Measurements from ENCODE around the gene SCN5A.

Gene SCN5A

GRCh38 chr3:38622336-38622735 is 27.2 kb downstream of the SCN5A start:
- DNase-seq (ENCODE audit: low spot score): no peak

DNA sequence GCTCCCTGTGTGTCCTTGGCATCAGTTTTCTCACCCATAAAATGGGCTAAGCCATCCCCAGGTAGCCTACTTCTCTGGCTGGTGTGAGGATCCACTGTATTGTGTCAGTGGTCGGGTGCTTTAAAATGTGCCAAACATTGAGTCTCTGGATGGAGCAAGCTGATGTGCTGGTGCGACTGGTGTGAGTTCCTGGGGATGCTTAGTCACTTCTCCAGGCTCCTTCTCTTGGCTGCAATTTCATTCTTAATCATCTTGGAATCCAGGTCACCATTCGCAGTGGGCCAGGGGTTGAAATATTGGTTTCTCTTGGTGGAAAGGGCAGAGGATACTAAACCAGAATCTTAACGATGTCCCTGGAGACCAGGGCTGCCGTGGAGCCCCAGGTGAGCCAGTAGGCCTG is 29.3 kb downstream of the SCN5A start:
- no peak for DNase-seq (ENCODE audit: low spot score)

DNA sequence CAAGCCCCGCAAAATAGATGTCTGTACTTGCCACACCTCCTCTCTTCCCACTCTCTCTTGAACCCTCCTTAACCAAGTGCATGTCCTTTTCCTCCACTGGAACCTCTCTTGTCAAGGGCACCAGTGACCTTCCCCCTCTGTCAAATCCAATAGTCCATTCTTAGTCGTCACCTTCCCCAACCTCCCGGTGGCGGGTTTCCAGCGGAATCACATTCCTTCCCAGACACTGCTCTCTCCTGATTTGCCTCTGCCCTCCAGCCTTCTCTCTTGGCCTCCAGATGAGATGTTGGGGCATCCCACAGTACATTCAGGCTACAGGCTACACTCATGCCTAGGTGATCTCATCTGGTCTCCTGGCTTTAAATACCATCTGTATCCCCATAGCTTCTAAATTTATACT is 31.1 kb downstream of the SCN5A start:
- no peak for DNase-seq (ENCODE audit: low spot score)

GRCh38 chr3:38617586-38617985 is 31.9 kb downstream of the SCN5A start:
- no peak for DNase-seq (ENCODE audit: low spot score)

DNA sequence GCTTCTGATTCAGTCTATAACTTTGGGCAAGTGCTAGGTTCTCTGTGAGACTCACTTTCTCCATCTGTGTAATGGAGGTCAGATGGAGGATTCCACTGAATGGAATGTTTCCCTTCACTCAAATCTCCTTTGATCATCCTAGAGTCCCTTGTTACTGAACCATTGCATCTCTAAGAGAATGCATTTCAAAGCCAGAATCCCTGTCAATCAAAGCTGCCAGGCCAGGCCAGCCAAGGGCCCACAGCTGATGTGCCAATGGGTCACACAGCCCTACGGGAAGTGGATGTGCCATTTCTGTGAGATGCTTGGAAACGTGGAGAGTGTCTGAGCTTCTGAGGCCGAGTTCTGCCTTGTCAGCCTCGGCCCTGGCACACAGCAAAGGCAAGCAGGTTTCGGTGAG is 32.4 kb downstream of the SCN5A start:
- DNase-seq (ENCODE audit: low spot score): no peak

GRCh38 chr3:38616658-38617057 is 32.8 kb downstream of the SCN5A start:
- no peak for DNase-seq (ENCODE audit: low spot score)

GRCh38 chr3:38616111-38616510 is 33.4 kb downstream of the SCN5A start:
- DNase-seq (ENCODE audit: low spot score): no peak

- no peak for DNase-seq (ENCODE audit: low spot score)
Observed at GRCh38 chr3:38614651-38615352, 34.7 kb downstream of the SCN5A start.

DNA sequence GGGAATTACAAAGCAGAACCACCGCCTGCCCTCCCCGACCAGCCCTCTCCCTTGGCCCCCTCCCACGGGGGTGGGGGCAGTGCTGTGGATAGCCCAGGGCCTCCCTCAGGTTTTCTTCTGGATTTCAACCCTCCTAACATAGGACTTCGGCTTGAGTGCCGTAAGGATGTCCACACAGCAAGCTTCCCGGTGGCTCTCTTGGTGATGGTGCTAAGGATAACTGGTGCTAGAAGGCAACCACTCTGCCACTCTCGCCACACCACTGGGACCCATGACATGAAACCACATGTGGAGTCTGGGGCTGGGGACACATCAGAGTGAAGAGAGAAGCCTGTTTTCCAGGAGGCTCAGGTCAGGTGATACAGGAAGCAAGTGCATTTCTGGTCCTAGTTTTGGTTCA is 35.4 kb downstream of the SCN5A start:
- DNase-seq (ENCODE audit: low spot score): no peak

- no peak for DNase-seq (ENCODE audit: low spot score)
Observed at GRCh38 chr3:38613426-38613825, 36.1 kb downstream of the SCN5A start.

- DNase-seq (ENCODE audit: low spot score): no peak
Observed at GRCh38 chr3:38611866-38612265, 37.6 kb downstream of the SCN5A start.

GRCh38 chr3:38610934-38611333 is 38.6 kb downstream of the SCN5A start:
- no peak for DNase-seq (ENCODE audit: low spot score)

DNA sequence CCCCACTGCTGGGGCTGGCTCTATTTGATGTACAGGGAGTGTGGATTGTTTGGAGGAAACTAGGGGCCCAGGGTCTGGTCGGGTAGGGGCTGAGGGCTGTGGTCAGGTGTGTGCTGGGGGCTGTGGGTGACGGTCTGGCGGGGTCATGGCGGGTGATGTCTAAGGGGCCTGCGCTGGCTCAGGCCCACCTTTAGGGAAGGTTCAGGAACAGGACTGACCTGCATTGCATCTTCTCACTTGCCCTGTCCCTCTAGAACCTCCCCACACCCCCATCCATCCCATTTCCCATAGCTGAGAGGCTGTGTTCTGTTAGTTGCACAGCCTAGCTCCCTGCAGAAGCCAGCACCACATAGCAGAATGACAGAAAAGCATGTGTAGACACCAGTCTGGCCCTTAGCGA is 39.1 kb downstream of the SCN5A start:
- no peak for DNase-seq (ENCODE audit: low spot score)

DNA sequence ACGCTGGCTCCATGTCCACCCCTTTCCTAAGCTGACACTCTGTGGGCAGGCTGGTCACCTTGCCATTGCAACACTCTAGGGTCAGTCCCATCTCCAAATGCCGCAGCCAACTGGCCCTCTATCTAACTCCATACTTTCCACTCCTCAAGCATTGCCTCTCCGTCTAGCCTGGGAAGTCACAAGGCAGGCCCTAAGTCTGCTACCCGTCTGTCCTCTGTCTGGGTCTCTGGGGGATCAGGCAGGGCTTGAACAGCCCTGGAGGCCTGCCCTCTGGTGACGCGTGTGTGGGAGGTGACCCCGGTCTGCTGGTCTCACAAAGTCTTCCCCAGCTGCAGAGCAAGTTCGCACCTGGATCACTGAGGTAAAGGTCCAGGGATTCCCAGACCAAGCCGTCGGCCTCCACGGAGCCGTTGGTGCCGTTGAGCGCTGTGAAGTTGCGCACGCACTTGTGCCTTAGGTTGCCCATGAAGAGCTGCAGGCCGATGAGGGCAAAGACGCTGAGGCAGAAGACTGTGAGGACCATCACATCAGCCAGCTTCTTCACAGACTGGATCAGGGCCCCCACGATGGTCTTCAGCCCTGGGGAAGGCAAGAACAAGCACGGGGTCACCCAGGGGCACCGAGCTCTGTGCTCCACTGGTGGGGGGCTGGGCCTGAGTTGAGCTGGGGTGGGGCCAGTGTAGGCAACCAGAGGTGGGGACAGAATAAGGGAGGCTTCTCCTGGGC is 39.9 kb downstream of the SCN5A start:
- no peak for DNase-seq (ENCODE audit: low spot score)

- no peak for DNase-seq (ENCODE audit: low spot score)
Observed at GRCh38 chr3:38608961-38609360, 40.5 kb downstream of the SCN5A start.

DNA sequence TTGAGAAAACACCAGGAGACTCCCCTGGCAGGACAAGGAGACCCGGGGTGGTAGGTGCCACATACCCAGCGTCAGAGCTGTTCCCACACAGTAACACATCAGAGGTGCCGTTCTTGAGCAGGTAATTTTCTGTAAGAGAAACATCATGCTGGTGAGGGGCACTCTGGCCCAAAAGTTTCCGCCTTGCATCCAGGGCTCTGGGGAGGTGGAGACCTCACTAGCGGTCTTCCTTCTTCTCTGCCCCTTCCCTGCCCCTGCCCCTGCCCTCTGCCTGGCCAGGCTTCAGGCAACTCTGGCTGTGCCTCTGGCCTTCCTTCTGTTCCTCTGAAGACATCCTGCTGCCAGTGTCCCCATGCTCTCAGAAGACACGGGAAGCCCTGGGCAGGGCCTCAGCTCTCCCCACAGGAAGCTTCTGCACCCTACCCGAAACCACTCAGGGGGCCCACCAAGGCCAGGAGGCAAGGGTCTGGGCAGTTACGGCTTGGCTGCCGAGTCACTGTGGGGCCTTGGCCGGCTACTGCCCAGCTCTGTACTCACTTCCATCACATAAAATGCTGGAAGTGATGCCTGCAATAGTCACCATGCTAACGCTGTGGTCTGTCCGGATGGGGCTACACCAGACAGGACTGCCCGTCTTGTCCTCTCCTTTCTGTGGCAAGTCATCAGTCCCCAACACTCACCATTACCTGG is 41.3 kb downstream of the SCN5A start:
- no peak for DNase-seq (ENCODE audit: low spot score)

GRCh38 chr3:38606561-38606960 is 42.9 kb downstream of the SCN5A start:
- no peak for DNase-seq (ENCODE audit: low spot score)

DNA sequence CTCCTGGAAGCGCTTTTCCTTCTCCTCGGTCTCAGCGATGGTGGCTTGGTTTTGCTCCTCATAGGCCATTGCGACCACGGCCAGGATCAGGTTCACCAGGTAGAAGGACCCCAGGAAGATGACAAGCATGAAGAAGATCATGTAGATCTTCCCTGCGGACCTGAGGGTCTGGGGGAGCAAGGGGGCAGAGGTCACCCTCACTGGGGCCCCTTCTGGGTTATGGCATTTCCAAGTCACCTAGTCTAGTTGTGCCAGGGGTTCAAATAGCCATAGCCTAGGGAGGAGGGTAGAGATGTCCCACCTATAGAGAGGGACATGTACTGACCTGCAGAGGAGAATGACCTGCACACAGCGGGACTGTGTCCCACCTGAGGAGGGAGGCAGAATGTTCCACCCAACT is 43.5 kb downstream of the SCN5A start:
- no peak for DNase-seq (ENCODE audit: low spot score)

DNA sequence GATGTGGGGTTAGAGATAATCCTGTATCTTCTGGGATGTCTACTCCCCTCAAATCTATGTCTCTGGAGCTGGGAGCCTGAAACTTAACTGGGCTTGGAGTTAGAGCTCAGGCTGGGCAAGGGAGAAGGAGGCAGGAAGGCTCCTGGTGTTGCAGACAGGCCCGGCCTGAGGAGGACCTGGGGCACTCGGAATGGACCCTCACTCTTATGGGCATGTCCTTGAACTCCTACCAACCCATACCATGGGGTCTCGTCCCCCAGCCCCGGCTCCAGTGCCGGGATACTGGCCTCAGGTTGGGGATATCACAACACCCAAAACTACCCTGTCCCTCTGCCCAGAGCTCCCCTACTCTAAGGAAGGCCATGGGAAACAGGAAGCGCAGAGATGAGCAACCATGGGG is 45.2 kb downstream of the SCN5A start:
- DNase-seq (ENCODE audit: low spot score): no peak

DNA sequence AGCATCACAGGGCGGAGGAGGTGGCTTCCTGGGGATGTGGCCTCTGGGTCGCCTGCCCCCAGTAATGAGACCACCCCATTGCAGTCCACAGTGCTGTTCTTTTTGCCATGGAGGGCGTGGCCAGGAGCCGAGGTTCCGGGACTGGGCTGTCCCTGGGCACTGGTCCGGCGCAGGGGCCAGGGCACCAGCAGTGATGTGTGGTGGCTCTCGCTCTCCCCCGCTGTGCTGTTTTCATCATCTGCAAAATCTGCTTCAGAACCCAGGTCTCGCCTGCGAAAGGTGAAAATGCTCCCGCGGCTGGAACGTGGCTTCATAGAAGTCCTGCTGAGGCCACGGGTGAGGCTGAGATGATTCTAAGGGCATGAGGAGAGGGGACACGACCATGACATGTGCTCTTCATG is 45.8 kb downstream of the SCN5A start:
- DNase-seq (ENCODE audit: low spot score): no peak

DNA sequence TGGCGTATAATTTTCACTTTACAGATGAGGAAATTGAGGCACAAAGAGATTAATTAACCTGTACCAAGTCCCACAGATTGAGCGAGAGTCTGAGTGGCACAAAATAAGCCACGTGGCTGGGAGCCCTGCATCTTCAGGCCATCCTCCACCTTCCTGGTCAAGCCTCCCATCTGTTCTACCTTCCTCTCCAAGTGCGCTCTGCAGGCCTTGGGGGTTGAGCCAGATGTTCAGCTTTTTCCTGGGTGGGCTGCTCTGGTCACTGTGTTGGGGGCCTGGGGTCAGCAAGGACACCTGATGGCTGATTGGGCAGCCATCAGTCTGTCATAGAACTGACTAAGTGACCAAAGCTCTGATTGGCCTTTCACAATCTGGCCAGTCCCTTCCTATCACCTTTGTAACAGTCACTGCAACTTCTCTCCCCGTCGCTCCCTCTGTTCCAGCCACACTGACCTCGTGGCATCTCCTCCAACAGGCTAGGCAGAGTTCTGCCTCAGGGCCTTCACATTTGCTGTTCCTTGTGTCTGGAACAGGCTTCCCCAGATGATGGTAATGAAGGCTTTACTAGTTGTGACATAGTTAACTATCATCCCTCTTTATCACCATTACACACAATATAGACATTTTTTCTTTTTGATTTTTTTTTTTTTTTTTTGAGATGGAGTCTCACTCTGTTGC is 46.8 kb downstream of the SCN5A start:
- no peak for DNase-seq (ENCODE audit: low spot score)

- no peak for DNase-seq (ENCODE audit: low spot score)
Observed at GRCh38 chr3:38601956-38602550, 47.4 kb downstream of the SCN5A start.
